ENCODE measurements around the gene ECE2.
"Not testable (repeated sequence)": the region's sequence is repeated elsewhere in the genome, so short reads cannot be mapped to it uniquely, and the experiment has no call there.

The ECE2 gene

GRCh38 chr3:184240384-184241140, 35.3 kb upstream of the ECE2 start:
- DNase-seq: no peak

GRCh38 chr3:184241141-184241446, 34.7 kb upstream of the ECE2 start:
- DNase-seq: no peak

GRCh38 chr3:184241447-184242296, 34.1 kb upstream of the ECE2 start:
- DNase-seq: peak; percentile 32

- no peak for DNase-seq
These were observed 33.5 kb upstream of the ECE2 start for GRCh38 chr3:184242297-184242685.

- DNase-seq: peak; percentile 78
These were observed 27.1 kb upstream of the ECE2 start, which contains the start of gene ALG3 for GRCh38 chr3:184248454-184249411. ALG3 (minus strand) TSS chr3:184248962; CDS start chr3:184248940, 22 bp downstream.

- DNase-seq: peak; percentile 100
These were observed 26.2 kb upstream of the ECE2 start, which contains the start of gene EEF1AKMT4 for GRCh38 chr3:184249412-184250166. EEF1AKMT4 (plus strand) TSS chr3:184249672; CDS start chr3:184249695, 23 bp downstream.

GRCh38 chr3:184250167-184250828, 25.5 kb upstream of the ECE2 start:
- peak; percentile 96 for DNase-seq

GRCh38 chr3:184255291-184256039, 20.4 kb upstream of the ECE2 start:
- DNase-seq: no peak

- DNase-seq: no peak
These were observed 18.5 kb upstream of the ECE2 start for GRCh38 chr3:184257083-184257915.

GRCh38 chr3:184258926-184259325, 16.9 kb upstream of the ECE2 start:
- DNase-seq: no peak

- no peak for DNase-seq
These were observed 16.4 kb upstream of the ECE2 start for GRCh38 chr3:184259396-184259877.

- DNase-seq: peak; percentile 45
These were observed 15.7 kb upstream of the ECE2 start for GRCh38 chr3:184259878-184260723.

GRCh38 chr3:184260724-184261269, 15.0 kb upstream of the ECE2 start:
- DNase-seq: peak; percentile 40

- peak; percentile 89 for DNase-seq
These were observed 14.5 kb upstream of the ECE2 start, which contains the start of gene CAMK2N2 for GRCh38 chr3:184261270-184261853. CAMK2N2 (minus strand) TSS chr3:184261553; CDS start chr3:184261285, 268 bp downstream.

- DNase-seq: peak; percentile 81
These were observed 13.7 kb upstream of the ECE2 start for GRCh38 chr3:184261854-184262763.

GRCh38 chr3:184262764-184263179, 13.1 kb upstream of the ECE2 start:
- DNase-seq: no peak

GRCh38 chr3:184267249-184267648, 8.6 kb upstream of the ECE2 start:
- DNase-seq: not testable (repeated sequence)
